HCT116 (cell line): ENCODE measurements around the gene OPN1SW. TPM values are rescaled to one million over a fixed set of nuclear protein-coding genes. Genes with fewer than 3 reads are reported as not detected.

Source experiments
- ATAC-seq: fragments of 200-7000 bp; cut with Tn5 transposase; 2 replicates; pipeline ENCODE4 v1.9.1; 2020; ENCODE audit warnings: mild to moderate bottlenecking, moderate library complexity
- BruUV-seq: library from RNA; stranded (reverse); fragments of 400-500 nt; replicated peaks from 2 replicates; lab custom pipeline; 2021; lab: Mats Ljungman, UMichigan
- CTCF ChIA-PET: fragments of 300-600 bp; sonication (Branson Sonifier 250); formaldehyde crosslinking; loops from one replicate; lab custom pipeline; 2021; ENCODE audit warnings: antibody characterized with exemption; lab: Charles Lee
- POLR2A ChIA-PET: fragments of 300-600, 350-600 bp; sonication (Branson Sonifier 250); formaldehyde crosslinking; loops from one replicate; lab custom pipeline; 2021; ENCODE audit warnings: antibody characterized with exemption; lab: Charles Lee
- RAD21 ChIA-PET, 2 experiments: fragments of 300-600 bp; sonication (Branson Sonifier 250); formaldehyde crosslinking; loops; one replicate each; lab custom pipeline; 2023; ENCODE audit warnings: low total read pairs in 2 of 2; ENCODE audit not compliant: uncharacterized antibody in 2 of 2, unreplicated experiment in 2 of 2, low non-redundant PET in 1 of 2; lab: Charles Lee
- DNase-seq: peaks from one replicate; pipeline ENCODE4 v3.0.0-alpha.2; 2010; ENCODE audit warnings: low read depth, low spot score
- H2AFZ ChIP-seq: fragments of 200-600 bp; shearing (Covaris generic), sonication (generic); 2 replicates; pipeline ENCODE4 v1.6.1; 2017; ENCODE audit warnings: low read depth, mixed run types, mixed read lengths, antibody characterized with exemption, low read length; ENCODE audit not compliant: poor library complexity, severe bottlenecking
- H3K27ac ChIP-seq: 2 replicates; pipeline ENCODE4 v1.5.1; 2012; ENCODE audit warnings: low read depth, low read length
- H3K27me3 ChIP-seq: fragments of 200-600 bp; sonication (generic); 2 replicates; pipeline ENCODE4 v1.6.1; 2016; ENCODE audit warnings: mixed run types, low read length, mixed read lengths; ENCODE audit not compliant: insufficient read depth
- H3K36me3 ChIP-seq, 2 experiments: fragments of 200-500 bp in 1 of 2; fragments of 200-600 bp in 1 of 2; sonication (Bioruptor generic) in 1 of 2; sonication (generic) in 1 of 2; 2 replicates each; pipeline versions ENCODE4 v1.5.1 to v1.6.1; 2014 to 2016; ENCODE audit warnings: low read length in 2 of 2, inconsistent platforms in 1 of 2, mixed read lengths in 1 of 2, mixed run types in 1 of 2; ENCODE audit not compliant: insufficient read depth in 2 of 2, control insufficient read depth in 1 of 2
- H3K4me1 ChIP-seq, 2 experiments: fragments of 200-600 bp in 1 of 2; sonication (generic) in 1 of 2; 2 replicates each; pipeline versions ENCODE4 v1.5.1 to v1.6.1; 2012 to 2017; ENCODE audit warnings: low read length in 2 of 2, inconsistent platforms in 1 of 2, mild to moderate bottlenecking in 1 of 2, mixed read lengths in 1 of 2, mixed run types in 1 of 2, moderate library complexity in 1 of 2; ENCODE audit not compliant: insufficient read depth in 2 of 2, control insufficient read depth in 1 of 2
- H3K4me2 ChIP-seq: fragments of 200-600 bp; sonication (generic); 2 replicates; pipeline ENCODE4 v1.6.1; 2017; ENCODE audit warnings: mixed run types, low read length, mixed read lengths
- H3K4me3 ChIP-seq, 2 experiments: fragments of 200-600 bp in 1 of 2; sonication (generic) in 1 of 2; replicated peaks in 1 of 2; 2 replicates each; pipeline ENCODE4 v1.5.1; 2011 to 2016; ENCODE audit warnings: low read length in 2 of 2, control low read depth in 1 of 2, low read depth in 1 of 2, mild to moderate bottlenecking in 1 of 2, mixed read lengths in 1 of 2, mixed run types in 1 of 2
- H3K79me2 ChIP-seq: fragments of 200-600 bp; sonication (generic); 2 replicates; pipeline ENCODE4 v1.6.1; 2017; ENCODE audit warnings: mild to moderate bottlenecking, mixed run types, low read length, moderate library complexity, mixed read lengths; ENCODE audit not compliant: insufficient read depth
- H3K9ac ChIP-seq: fragments of 200-600 bp; sonication (generic); 2 replicates; pipeline ENCODE4 v1.6.1; 2016; ENCODE audit warnings: low read length, mixed read lengths
- H3K9me2 ChIP-seq: fragments of 200-600 bp; sonication (generic), shearing (Covaris generic); 2 replicates; pipeline ENCODE4 v1.6.1; 2017; ENCODE audit warnings: mixed run types, mild to moderate bottlenecking, moderate library complexity; ENCODE audit not compliant: insufficient read depth
- H3K9me3 ChIP-seq, 2 experiments: fragments of 200-500 bp in 1 of 2; fragments of 200-600 bp in 1 of 2; sonication (Bioruptor generic) in 1 of 2; sonication (generic) in 1 of 2; 2 replicates each; pipeline ENCODE4 v1.6.1; 2014 to 2017; ENCODE audit warnings: low read length in 2 of 2, mixed read lengths in 2 of 2, inconsistent platforms in 1 of 2, low read depth in 1 of 2, mild to moderate bottlenecking in 1 of 2, mixed run types in 1 of 2, moderate library complexity in 1 of 2; ENCODE audit not compliant: control insufficient read depth in 1 of 2, insufficient read depth in 1 of 2
- H4K20me1 ChIP-seq: fragments of 200-600 bp; sonication (generic), shearing (Covaris generic); 2 replicates; pipeline ENCODE4 v1.6.1; 2017; ENCODE audit warnings: mixed run types, mild to moderate bottlenecking, moderate library complexity; ENCODE audit not compliant: insufficient read depth
- EGR1 ChIP-seq: IDR thresholded peaks from 2 replicates; pipeline ENCODE4 v1.6.1; 2012; ENCODE audit warnings: low read depth
- ELF1 ChIP-seq: IDR thresholded peaks from 2 replicates; pipeline ENCODE4 v1.6.1; 2012; ENCODE audit warnings: low read depth, borderline replicate concordance
- FOSL1 ChIP-seq: IDR thresholded peaks from 2 replicates; pipeline ENCODE4 v1.6.1; 2012; ENCODE audit warnings: low read depth
- MAX ChIP-seq: IDR thresholded peaks from 2 replicates; pipeline ENCODE4 v1.6.1; 2012
- RAD21 ChIP-seq: IDR thresholded peaks from 2 replicates; pipeline ENCODE4 v1.6.1; 2012; ENCODE audit warnings: low read depth, mild to moderate bottlenecking
- TCF7L2 ChIP-seq: IDR thresholded peaks from 2 replicates; pipeline ENCODE4 v1.7.0; 2011; ENCODE audit warnings: borderline replicate concordance, inconsistent platforms; ENCODE audit not compliant: insufficient read depth, insufficient read length; ENCODE audit errors: extremely low read depth
- YY1 ChIP-seq: IDR thresholded peaks from 2 replicates; pipeline ENCODE4 v1.6.1; 2011; ENCODE audit warnings: low read length, low read depth, moderate library complexity, mild to moderate bottlenecking; ENCODE audit not compliant: insufficient replicate concordance; ENCODE audit errors: extremely low read depth
- ZNF274 ChIP-seq: fragments of 200-500 bp; sonication (Bioruptor generic); IDR thresholded peaks from 2 replicates; pipeline ENCODE4 v1.6.1; 2014; ENCODE audit warnings: mild to moderate bottlenecking, low read depth, low read length, inconsistent platforms
- intact Hi-C: fragments of 100-400 bp; cut with micrococcal nuclease; formaldehyde crosslinking; loops from 2 replicates; pipeline ENCODE4 v1.10.0; 2022
- total RNA-seq: library from RNA; stranded (reverse); gene quantifications from one replicate; pipeline ENCODE4 v1.2.1, GENCODE V29; 2021; ENCODE audit not compliant: unreplicated experiment
- TF ChIP-seq, protein P1 (sequence below): IDR thresholded peaks from 2 replicates; pipeline ENCODE4 v1.6.1; 2012; ENCODE audit warnings: low read depth
- TF ChIP-seq, protein P2 (sequence below), 3 experiments: fragments of 200-600 bp in 1 of 3; sonication (generic) in 1 of 3; IDR thresholded peaks in 2 of 3; conservative IDR thresholded peaks in 1 of 3; 2 replicates each; pipeline ENCODE4 v1.5.1; 2012 to 2017; ENCODE audit warnings: low read depth in 2 of 3, low read length in 2 of 3, antibody characterized with exemption in 1 of 3, borderline replicate concordance in 1 of 3, control low read depth in 1 of 3, mild to moderate bottlenecking in 1 of 3, mixed read lengths in 1 of 3, mixed run types in 1 of 3, moderate library complexity in 1 of 3; ENCODE audit not compliant: insufficient read depth in 1 of 3

Gene OPN1SW
- total RNA-seq, 1 experiment from 2014 or later: not detected

GRCh38 chr7:128794020-128794419 lies 18.4 kb upstream of the OPN1SW start:
- ATAC-seq: no peak
- intact Hi-C loops: loop anchor here (1.0 kb wide), 1 partner anchor 89 kb away; no protein-coding TSS in a partner anchor
- no TSS peak for BruUV-seq

More at GRCh38 chr7:128794020-128794419, 18.4 kb upstream of the OPN1SW start:
- no peaks in the 10 kb centered on the region for H3K9me3 ChIP-seq
- H3K4me2 ChIP-seq: no peak overlapping the region
- H3K27ac ChIP-seq: no peak overlapping the region
- H3K36me3 ChIP-seq: no peaks in the 10 kb centered on the region
- H3K4me1 ChIP-seq: peaks cover 0 to 6% of the 10 kb centered on the region in 2 experiments; a peak in 1 of 4 replicates
- CTCF ChIA-PET: no interaction called here
- no peak for TF ChIP-seq MAX
- TF ChIP-seq, protein P1, sequence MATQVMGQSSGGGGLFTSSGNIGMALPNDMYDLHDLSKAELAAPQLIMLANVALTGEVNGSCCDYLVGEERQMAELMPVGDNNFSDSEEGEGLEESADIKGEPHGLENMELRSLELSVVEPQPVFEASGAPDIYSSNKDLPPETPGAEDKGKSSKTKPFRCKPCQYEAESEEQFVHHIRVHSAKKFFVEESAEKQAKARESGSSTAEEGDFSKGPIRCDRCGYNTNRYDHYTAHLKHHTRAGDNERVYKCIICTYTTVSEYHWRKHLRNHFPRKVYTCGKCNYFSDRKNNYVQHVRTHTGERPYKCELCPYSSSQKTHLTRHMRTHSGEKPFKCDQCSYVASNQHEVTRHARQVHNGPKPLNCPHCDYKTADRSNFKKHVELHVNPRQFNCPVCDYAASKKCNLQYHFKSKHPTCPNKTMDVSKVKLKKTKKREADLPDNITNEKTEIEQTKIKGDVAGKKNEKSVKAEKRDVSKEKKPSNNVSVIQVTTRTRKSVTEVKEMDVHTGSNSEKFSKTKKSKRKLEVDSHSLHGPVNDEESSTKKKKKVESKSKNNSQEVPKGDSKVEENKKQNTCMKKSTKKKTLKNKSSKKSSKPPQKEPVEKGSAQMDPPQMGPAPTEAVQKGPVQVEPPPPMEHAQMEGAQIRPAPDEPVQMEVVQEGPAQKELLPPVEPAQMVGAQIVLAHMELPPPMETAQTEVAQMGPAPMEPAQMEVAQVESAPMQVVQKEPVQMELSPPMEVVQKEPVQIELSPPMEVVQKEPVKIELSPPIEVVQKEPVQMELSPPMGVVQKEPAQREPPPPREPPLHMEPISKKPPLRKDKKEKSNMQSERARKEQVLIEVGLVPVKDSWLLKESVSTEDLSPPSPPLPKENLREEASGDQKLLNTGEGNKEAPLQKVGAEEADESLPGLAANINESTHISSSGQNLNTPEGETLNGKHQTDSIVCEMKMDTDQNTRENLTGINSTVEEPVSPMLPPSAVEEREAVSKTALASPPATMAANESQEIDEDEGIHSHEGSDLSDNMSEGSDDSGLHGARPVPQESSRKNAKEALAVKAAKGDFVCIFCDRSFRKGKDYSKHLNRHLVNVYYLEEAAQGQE: no peak
- TF ChIP-seq EGR1: no peak
- TF ChIP-seq FOSL1: no peak
- TF ChIP-seq RAD21: peak; percentile 85
- TF ChIP-seq YY1: no peak
- TF ChIP-seq ELF1: no peak
- TF ChIP-seq TCF7L2: no peak
- TF ChIP-seq, protein P2, sequence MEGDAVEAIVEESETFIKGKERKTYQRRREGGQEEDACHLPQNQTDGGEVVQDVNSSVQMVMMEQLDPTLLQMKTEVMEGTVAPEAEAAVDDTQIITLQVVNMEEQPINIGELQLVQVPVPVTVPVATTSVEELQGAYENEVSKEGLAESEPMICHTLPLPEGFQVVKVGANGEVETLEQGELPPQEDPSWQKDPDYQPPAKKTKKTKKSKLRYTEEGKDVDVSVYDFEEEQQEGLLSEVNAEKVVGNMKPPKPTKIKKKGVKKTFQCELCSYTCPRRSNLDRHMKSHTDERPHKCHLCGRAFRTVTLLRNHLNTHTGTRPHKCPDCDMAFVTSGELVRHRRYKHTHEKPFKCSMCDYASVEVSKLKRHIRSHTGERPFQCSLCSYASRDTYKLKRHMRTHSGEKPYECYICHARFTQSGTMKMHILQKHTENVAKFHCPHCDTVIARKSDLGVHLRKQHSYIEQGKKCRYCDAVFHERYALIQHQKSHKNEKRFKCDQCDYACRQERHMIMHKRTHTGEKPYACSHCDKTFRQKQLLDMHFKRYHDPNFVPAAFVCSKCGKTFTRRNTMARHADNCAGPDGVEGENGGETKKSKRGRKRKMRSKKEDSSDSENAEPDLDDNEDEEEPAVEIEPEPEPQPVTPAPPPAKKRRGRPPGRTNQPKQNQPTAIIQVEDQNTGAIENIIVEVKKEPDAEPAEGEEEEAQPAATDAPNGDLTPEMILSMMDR (IDR thresholded peaks at IDR 0.05 in 2 of 3, conservative IDR thresholded peaks at IDR 0.05 in 1 of 3; ENCODE audit: borderline replicate concordance in 1 of 3, insufficient read depth in 1 of 3, low read depth in 2 of 3, low read length in 2 of 3): peak; percentile 29 to 82 (median 31)
- TF ChIP-seq ZNF274: no peak
- TF ChIP-seq, all 23 proteins: peak for 2
- H3K79me2 ChIP-seq: no peaks in the 10 kb centered on the region
- RAD21 ChIA-PET: no interaction called here
- no peak for DNase-seq
- no peaks in the 10 kb centered on the region for H4K20me1 ChIP-seq
- no peaks in the 10 kb centered on the region for H3K9me2 ChIP-seq
- POLR2A ChIA-PET: no interaction called here
- no peak overlapping the region for H2AFZ ChIP-seq
- no peaks in the 10 kb centered on the region for H3K27me3 ChIP-seq
- no peak overlapping the region for H3K9ac ChIP-seq
- no peak overlapping the region for H3K4me3 ChIP-seq
